Measurements from ENCODE around the gene C1orf52.

GRCh38 chr1:85295006-85295431 is 35.6 kb upstream of the C1orf52 start:
- TF ChIP-seq CTCF (IDR thresholded peaks at IDR 0.05) = no peak
- no peak for TF ChIP-seq POLR2AphosphoS5 (IDR thresholded peaks at IDR 0.05; ENCODE audit: low read depth, low read length)
- TF ChIP-seq REST (IDR thresholded peaks at IDR 0.05; ENCODE audit: insufficient read depth in 1 of 2, low read depth in 2 of 2, low read length in 1 of 2) = no peak
- TF ChIP-seq SIN3A (IDR thresholded peaks at IDR 0.05; ENCODE audit: borderline replicate concordance, insufficient read depth, low read depth, low read length) = no peak
